Upper lobe of left lung (tissue), 6 donors: ENCODE data around the gene DNAAF1. TPM values are rescaled to one million over a fixed set of nuclear protein-coding genes. Genes with fewer than 3 reads are reported as not detected.
A peak's percentile ranks its signal among the peaks of the same experiment; 100 is the strongest.
"Not testable (repeated sequence)": the region's sequence is repeated elsewhere in the genome, so short reads cannot be mapped to it uniquely, and the experiment has no call there.

ENCODE experiments used
- ATAC-seq, 2 donors: fragments of 200-7000 bp; cut with Tn5 transposase; one replicate each; pipeline ENCODE4 v1.9.1; 2022; ENCODE audit warnings: mild to moderate bottlenecking in 2 of 2, moderate library complexity in 2 of 2; ENCODE audit not compliant: low FRiP score in 2 of 2
- DNase-seq, 2 donors: peaks; one replicate each; pipeline ENCODE4 v3.0.0-alpha.2; 2019 to 2020
- H3K27ac ChIP-seq, 4 donors: fragments of 200-600 bp; sonication (generic); one replicate each; pipeline ENCODE4 v1.5.1; 2016 to 2019
- H3K27me3 ChIP-seq, 4 donors: fragments of 200-600 bp; sonication (generic); one replicate each; pipeline ENCODE4 v1.5.1; 2017 to 2019
- H3K36me3 ChIP-seq, 4 donors: fragments of 200-600 bp; sonication (generic); one replicate each; pipeline ENCODE4 v1.5.1; 2016 to 2019
- H3K4me1 ChIP-seq, 4 donors: fragments of 200-600 bp; sonication (generic); one replicate each; pipeline ENCODE4 v1.5.1; 2018 to 2019
- H3K4me3 ChIP-seq, 4 donors: fragments of 200-600 bp; sonication (generic); one replicate each; pipeline ENCODE4 v1.5.1; 2017 to 2019; ENCODE audit warnings: mild to moderate bottlenecking in 2 of 4, moderate library complexity in 1 of 4
- H3K9me3 ChIP-seq, 4 donors: fragments of 200-600 bp; sonication (generic); one replicate each; pipeline ENCODE4 v1.5.1; 2018 to 2019
- CTCF ChIP-seq, 6 experiments: fragments of 450-650 bp in 4 of 6; fragments of 200-600 bp in 2 of 6; sonication (generic) in 2 of 6; IDR thresholded peaks; one replicate each; pipeline ENCODE4 v1.5.1; 2016 to 2019; ENCODE audit warnings: antibody characterized with exemption in 6 of 6
- EP300 ChIP-seq, 4 donors: sonication (generic); formaldehyde crosslinking; IDR thresholded peaks; one replicate each; pipeline ENCODE4 v1.5.1; 2017; ENCODE audit warnings: antibody characterized with exemption in 4 of 4, control low read depth in 2 of 4
- POLR2A ChIP-seq, 4 donors: fragments of 450-650 bp; IDR thresholded peaks; one replicate each; pipeline ENCODE4 v1.5.1; 2016 to 2017; ENCODE audit warnings: antibody characterized with exemption in 4 of 4, mild to moderate bottlenecking in 2 of 4
- POLR2AphosphoS5 ChIP-seq, 2 donors: sonication (generic); formaldehyde crosslinking; IDR thresholded peaks; one replicate each; pipeline ENCODE4 v1.5.1; 2017; ENCODE audit warnings: antibody characterized with exemption in 2 of 2
- WGBS, 2 donors: methylation state at CpG; one replicate each; pipeline ENCODE4 v1.1.5; 2017 to 2018; 5-methylcytosine and 5-hydroxymethylcytosine counted together
- total RNA-seq, 6 donors: library from RNA; depleted of rRNA in 4 of 6; stranded (reverse); fragments of >200 nt in 4 of 6; gene quantifications; one replicate each; pipeline versions ENCODE4 v1.1.0 to v1.2.1, GENCODE V29; 2016 to 2021
- donor health status: DM: no; HTN: no; CAD: no; lungs with moderate emphysema.
- donor health status: DM: no; HTN: yes; CAD: no; lungs with severe emphysema.

Gene DNAAF1
- total RNA-seq, 6 donors from 2014 or later: 0.97 to 58.7 (median 28.5) TPM

GRCh38 chr16:84197466-84198128, 52.5 kb downstream of the DNAAF1 start:
- ATAC-seq: no peak
- no peak for DNase-seq
- WGBS, 2 donors: 92% methylated on average over 14 of the region's 14 CpGs; no CpG with 5 or more reads in 1 of the 2 donors

GRCh38 chr16:84198401-84198800, 53.3 kb downstream of the DNAAF1 start:
- no peak for TF ChIP-seq POLR2AphosphoS5 (IDR thresholded peaks at IDR 0.05)
- TF ChIP-seq POLR2A (IDR thresholded peaks at IDR 0.05): no peak
- TF ChIP-seq CTCF (IDR thresholded peaks at IDR 0.05): no peak
- no peak for TF ChIP-seq EP300 (IDR thresholded peaks at IDR 0.05)
- 83 to 84% methylated on average over 8 to 10 of the region's 10 CpGs for WGBS, 2 donors
- no peaks in the 10 kb centered on the region for H3K27me3 ChIP-seq
- DNase-seq (no peak), ATAC-seq (peak in 1 of 2 donors; percentile 40)
- H3K4me3 ChIP-seq: no peak overlapping the region
- H3K4me1 ChIP-seq: no peaks in the 10 kb centered on the region
- no peaks in the 10 kb centered on the region for H3K9me3 ChIP-seq
- no peaks in the 10 kb centered on the region for H3K36me3 ChIP-seq
- H3K27ac ChIP-seq: no peak overlapping the region

More at GRCh38 chr16:84197466-84198128, 52.5 kb downstream of the DNAAF1 start:
- Histone ChIP-seq H3K27ac (no peak overlapping the region), H3K4me1 (no peaks in the 10 kb centered on the region), H3K36me3 (no peaks in the 10 kb centered on the region), H3K27me3 (no peaks in the 10 kb centered on the region), H3K4me3 (no peak overlapping the region), H3K9me3 (no peaks in the 10 kb centered on the region)
- no peak for TF ChIP-seq CTCF (IDR thresholded peaks at IDR 0.05)
- no peak for TF ChIP-seq EP300 (IDR thresholded peaks at IDR 0.05)
- no peak for TF ChIP-seq POLR2AphosphoS5 (IDR thresholded peaks at IDR 0.05)
- no peak for TF ChIP-seq POLR2A (IDR thresholded peaks at IDR 0.05)

GRCh38 chr16:84199097-84199496, 54.0 kb downstream of the DNAAF1 start:
- H3K36me3 ChIP-seq: no peaks in the 10 kb centered on the region
- 62 to 68% methylated on average over 13 of the region's 13 CpGs for WGBS, 2 donors
- H3K9me3 ChIP-seq: no peaks in the 10 kb centered on the region
- DNase-seq (no peak), ATAC-seq (no peak)
- TF ChIP-seq POLR2AphosphoS5 (IDR thresholded peaks at IDR 0.05) (no peak), EP300 (IDR thresholded peaks at IDR 0.05) (no peak), POLR2A (IDR thresholded peaks at IDR 0.05) (no peak), CTCF (IDR thresholded peaks at IDR 0.05) (no peak)
- no peak overlapping the region for H3K4me3 ChIP-seq
- no peaks in the 10 kb centered on the region for H3K27me3 ChIP-seq
- H3K4me1 ChIP-seq: no peaks in the 10 kb centered on the region
- H3K27ac ChIP-seq: no peak overlapping the region

- H3K4me3 ChIP-seq: no peak overlapping the region
- ATAC-seq (peak; percentile 73 to 78), DNase-seq (no peak)
- H3K27ac ChIP-seq: peak overlapping the region in 1 of 4 donors; percentile 64
- no peaks in the 10 kb centered on the region for H3K27me3 ChIP-seq
- H3K9me3 ChIP-seq: no peaks in the 10 kb centered on the region
- no peaks in the 10 kb centered on the region for H3K4me1 ChIP-seq
- WGBS, 2 donors: 56 to 62% methylated on average over 6 to 10 of the region's 10 CpGs
- no peaks in the 10 kb centered on the region for H3K36me3 ChIP-seq
- TF ChIP-seq CTCF (IDR thresholded peaks at IDR 0.05): no peak
- peak in 1 of 4 donors; percentile 49 for TF ChIP-seq POLR2A (IDR thresholded peaks at IDR 0.05)
- peak in 1 of 2 donors; percentile 47 for TF ChIP-seq POLR2AphosphoS5 (IDR thresholded peaks at IDR 0.05)
- TF ChIP-seq EP300 (IDR thresholded peaks at IDR 0.05): peak in 2 of 4 donors; percentile 23 to 88
Measured at GRCh38 chr16:84199861-84200260, 54.8 kb downstream of the DNAAF1 start.

- not testable (repeated sequence) for H3K36me3 ChIP-seq, DNase-seq, H3K27ac ChIP-seq, ATAC-seq, H3K4me3 ChIP-seq, H3K9me3 ChIP-seq, H3K27me3 ChIP-seq, H3K4me1 ChIP-seq
- WGBS, 2 donors: 85 to 94% methylated on average over 10 to 16 of the region's 26 CpGs
Measured at GRCh38 chr16:84204551-84204950, 59.4 kb downstream of the DNAAF1 start.

- not testable (repeated sequence) for H3K9me3 ChIP-seq, ATAC-seq, H3K27me3 ChIP-seq, DNase-seq, H3K27ac ChIP-seq, H3K4me1 ChIP-seq, H3K4me3 ChIP-seq, H3K36me3 ChIP-seq
- 91 to 95% methylated on average over 4 to 6 of the region's 6 CpGs for whole genome bisulfite sequencing, 2 donors
Measured at GRCh38 chr16:84205123-84205522, 60.0 kb downstream of the DNAAF1 start.
